DMS 273 treated with DMSO at 0.1 percent for 48 hours (cell line): Measurements from ENCODE around the gene GRHPR.
"Not testable (repeated sequence)": the region's sequence is repeated elsewhere in the genome, so short reads cannot be mapped to it uniquely, and the experiment has no call there.

Experiments
- DNase-seq: peaks from one replicate; lab custom pipeline; 2025; lab: John Stamatoyannopoulos, UW

Gene GRHPR

GRCh38 chr9:37447111-37447510 is 24.6 kb downstream of the GRHPR start:
- no peak for DNase-seq

GRCh38 chr9:37449862-37450632 is 27.6 kb downstream of the GRHPR start:
- DNase-seq, result no peak

- no peak for DNase-seq
These were observed 29.1 kb downstream of the GRHPR start for GRCh38 chr9:37451628-37452027.

- no peak for DNase-seq
These were observed 30.1 kb downstream of the GRHPR start for GRCh38 chr9:37452611-37453010.

- no peak for DNase-seq
These were observed 31.3 kb downstream of the GRHPR start for GRCh38 chr9:37453827-37454226.

GRCh38 chr9:37454238-37454637 is 31.7 kb downstream of the GRHPR start:
- no peak for DNase-seq

- DNase-seq, result no peak
These were observed 33.6 kb downstream of the GRHPR start for GRCh38 chr9:37455884-37456647.

GRCh38 chr9:37456817-37457216 is 34.3 kb downstream of the GRHPR start:
- DNase-seq, result no peak

GRCh38 chr9:37464006-37464405 is 41.5 kb downstream of the GRHPR start:
- no peak for DNase-seq

- DNase-seq, result peak; percentile 82
These were observed 42.1 kb downstream of the GRHPR start for GRCh38 chr9:37464426-37465248.

- peak; percentile 99 for DNase-seq
These were observed 42.9 kb downstream of the GRHPR start, which contains the start of gene ZBTB5 for GRCh38 chr9:37465249-37466036. TSS of gene ZBTB5 (minus strand) at chr9:37465450. CDS start at chr9:37442551, 22,899 bp downstream.

GRCh38 chr9:37466037-37466709 is 43.7 kb downstream of the GRHPR start:
- DNase-seq, result peak; percentile 53

GRCh38 chr9:37467530-37467929 is 45.0 kb downstream of the GRHPR start:
- DNase-seq, result not testable (repeated sequence)

GRCh38 chr9:37468620-37469019 is 46.1 kb downstream of the GRHPR start:
- DNase-seq, result no peak

GRCh38 chr9:37471942-37472684 is 49.6 kb downstream of the GRHPR start:
- DNase-seq, result no peak

- not testable (repeated sequence) for DNase-seq
These were observed 51.5 kb downstream of the GRHPR start for GRCh38 chr9:37473982-37474381.

- no peak for DNase-seq
These were observed 51.9 kb downstream of the GRHPR start for GRCh38 chr9:37474438-37474837.

GRCh38 chr9:37476930-37477329 is 54.4 kb downstream of the GRHPR start:
- no peak for DNase-seq

GRCh38 chr9:37477443-37477842 is 54.9 kb downstream of the GRHPR start:
- DNase-seq, result not testable (repeated sequence)

GRCh38 chr9:37477987-37478619 is 55.6 kb downstream of the GRHPR start:
- not testable (repeated sequence) for DNase-seq
